SJSA1 (cell line): ENCODE measurements around the gene IER5. TPM values are rescaled to one million over a fixed set of nuclear protein-coding genes. Genes with fewer than 3 reads are reported as not detected.
"Not testable (repeated sequence)": the region's sequence is repeated elsewhere in the genome, so short reads cannot be mapped to it uniquely, and the experiment has no call there.

Experiments used
- DNase-seq, 2 experiments: peaks; one replicate each; pipeline ENCODE4 v3.0.0-alpha.2; 2015 to 2020; ENCODE audit warnings: low spot score in 2 of 2, low read depth in 1 of 2
- H3K27ac ChIP-seq: fragments of 250-450 bp; sonication (Bioruptor Pico); 2 replicates; pipeline ENCODE4 v1.5.1; 2020; ENCODE audit warnings: mild to moderate bottlenecking, moderate library complexity
- H3K27me3 ChIP-seq: fragments of 250-450 bp; sonication (Bioruptor Pico); replicated peaks from 2 replicates; pipeline ENCODE4 v1.5.1; 2020; ENCODE audit warnings: mild to moderate bottlenecking, moderate library complexity
- H3K36me3 ChIP-seq: fragments of 250-450 bp; sonication (Bioruptor Pico); 2 replicates; pipeline ENCODE4 v1.5.1; 2020; ENCODE audit warnings: mild to moderate bottlenecking
- H3K4me1 ChIP-seq: fragments of 250-450 bp; sonication (Bioruptor Pico); replicated peaks from 2 replicates; pipeline ENCODE4 v1.6.1; 2021; ENCODE audit warnings: mild to moderate bottlenecking
- H3K4me3 ChIP-seq: fragments of 250-450 bp; sonication (Bioruptor Pico); 2 replicates; pipeline ENCODE4 v1.5.1; 2020; ENCODE audit warnings: mild to moderate bottlenecking
- H3K9me3 ChIP-seq: fragments of 250-450 bp; sonication (Bioruptor Pico); replicated peaks from 2 replicates; pipeline ENCODE4 v1.5.1; 2020; ENCODE audit warnings: mild to moderate bottlenecking
- total RNA-seq: library from RNA; depleted of rRNA; stranded (reverse); fragments of >200 nt; shearing (Covaris generic); gene quantifications from 2 replicates; pipeline ENCODE4 v1.2.3, GENCODE V29; 2014; rRNA removed

Gene IER5
- 67.6 and 76.5 TPM in 2 replicates for total RNA-seq

DNA sequence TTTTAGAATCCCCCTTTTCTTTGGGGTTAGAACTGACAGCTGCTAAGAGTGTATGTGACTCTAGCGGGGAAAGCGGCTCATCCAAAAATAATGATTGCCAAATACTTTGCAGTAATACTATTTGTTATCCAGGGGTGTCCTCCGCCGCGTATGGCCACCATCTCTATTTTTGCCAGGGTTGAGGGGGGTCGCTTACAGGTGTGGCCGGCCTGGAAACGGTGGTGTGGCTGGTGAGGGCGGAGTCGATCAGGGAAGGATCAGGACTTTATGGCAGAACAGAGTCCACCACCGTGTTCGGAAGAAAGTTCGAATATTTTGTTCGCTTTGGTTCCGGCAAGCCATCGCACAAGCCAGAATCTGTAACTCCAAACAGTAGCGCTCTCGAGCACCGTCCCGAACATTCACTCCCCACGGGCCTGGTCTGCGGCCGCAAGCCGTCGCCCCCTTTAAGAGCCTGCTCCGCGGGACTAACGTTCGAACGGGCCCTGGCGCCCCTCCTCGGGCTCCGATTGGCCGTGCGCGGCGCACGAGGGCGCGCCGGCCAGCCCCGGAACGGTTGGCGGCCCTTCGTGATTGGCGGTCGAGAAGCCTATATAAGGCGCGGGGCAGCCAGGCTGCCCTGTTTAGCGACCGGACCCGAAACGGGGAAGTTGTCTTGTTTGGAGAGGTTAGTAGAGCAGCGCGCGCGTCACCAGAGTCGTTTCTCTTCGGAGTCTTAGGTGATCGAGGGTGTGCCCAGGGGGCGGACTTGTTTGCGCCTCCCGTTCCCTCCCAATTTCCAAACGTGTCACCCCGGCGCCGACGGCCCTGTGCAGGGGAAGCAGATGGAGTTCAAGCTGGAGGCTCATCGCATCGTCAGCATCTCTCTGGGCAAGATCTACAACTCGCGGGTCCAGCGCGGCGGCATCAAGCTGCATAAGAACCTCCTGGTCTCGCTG lies at the start of gene IER5:
TSS of gene IER5 (plus strand) at position 622 of the 938 bp plus-strand sequence. CDS start at position 825, 203 bp downstream.
- Histone ChIP-seq H3K36me3 (peaks cover 48% of the 10 kb centered on the region), H3K27ac (peak within 1 kb of the TSS; percentile 43), H3K4me1 (peaks cover 45% of the 10 kb centered on the region), H3K4me3 (peak within 1 kb of the TSS; percentile 86), H3K9me3 (no peaks in the 10 kb centered on the region), H3K27me3 (no peaks in the 10 kb centered on the region)
- DNase-seq: peak; percentile 98

DNA sequence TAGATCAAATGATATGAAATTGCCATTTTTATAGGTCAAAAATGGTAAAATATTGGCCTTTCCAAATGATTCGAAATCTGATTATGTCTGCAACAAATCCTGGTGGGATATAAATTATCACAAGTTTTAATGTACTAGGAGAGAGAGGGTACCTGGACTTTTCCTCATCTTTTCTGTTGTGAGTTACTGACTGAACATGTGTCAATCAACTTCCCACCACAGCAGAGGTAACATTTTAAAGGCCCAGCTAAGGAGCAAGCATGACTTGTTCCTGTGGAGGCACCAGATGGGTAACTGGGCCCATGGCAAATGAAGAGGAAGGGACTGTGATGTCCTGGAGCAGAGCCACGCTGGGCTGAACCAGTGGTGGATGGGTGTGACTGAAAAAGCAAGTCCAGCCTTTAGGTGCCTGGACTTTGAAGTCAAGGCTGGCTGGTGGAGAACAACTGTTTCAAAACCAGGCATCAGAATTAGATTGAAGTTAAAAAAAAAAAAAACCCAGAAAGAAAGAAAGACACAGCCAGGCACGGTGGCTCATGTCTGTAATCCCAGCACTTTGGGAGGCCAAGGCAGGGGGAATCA lies 48.1 kb upstream of the IER5 start:
- Histone ChIP-seq H3K36me3 (no peaks in the 10 kb centered on the region), H3K27me3 (no peaks in the 10 kb centered on the region), H3K27ac (no peak overlapping the region), H3K4me3 (no peak overlapping the region), H3K9me3 (no peaks in the 10 kb centered on the region), H3K4me1 (peaks cover 5% of the 10 kb centered on the region)
- no peak for DNase-seq

DNA sequence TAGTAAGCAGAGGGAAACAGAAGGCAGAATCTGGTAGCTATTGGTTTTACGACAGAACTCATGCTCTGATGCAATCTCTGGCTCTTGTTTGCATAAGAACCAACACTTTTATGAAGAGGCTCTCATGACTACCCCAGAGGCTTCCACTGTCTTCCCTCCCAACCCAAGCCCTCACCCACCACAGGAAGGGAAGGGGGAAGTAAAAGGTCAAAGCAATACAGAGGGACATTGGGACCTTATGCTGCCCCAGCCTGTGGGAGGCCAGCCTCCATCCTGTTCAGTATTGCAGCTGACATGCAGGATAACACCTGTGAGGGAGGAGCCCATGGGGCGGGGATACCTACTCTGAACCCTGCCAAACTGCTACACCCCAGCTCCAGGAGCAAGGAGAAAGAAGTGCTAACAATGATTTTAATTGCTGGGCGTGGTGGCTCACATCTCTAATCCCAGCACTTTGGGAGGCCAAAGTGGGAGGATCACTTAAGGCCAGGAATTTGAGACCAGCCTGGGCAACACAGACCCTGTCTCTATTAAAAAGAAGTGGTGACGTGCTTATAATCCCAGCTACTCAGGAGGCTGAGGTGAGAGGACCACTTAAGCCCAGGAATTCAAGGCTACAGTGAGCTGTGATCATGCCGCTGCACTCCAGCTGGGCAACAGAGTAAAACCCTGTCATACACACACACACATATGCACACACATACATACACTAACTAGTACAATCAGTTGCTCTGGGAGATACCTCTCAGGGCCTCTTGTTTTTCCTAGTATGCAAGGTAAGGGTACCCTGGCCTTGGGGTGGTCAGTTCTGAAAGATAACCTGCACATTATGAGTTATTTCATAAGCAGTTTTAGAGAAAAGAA lies 45.2 kb upstream of the IER5 start:
- Histone ChIP-seq H3K36me3 (no peaks in the 10 kb centered on the region), H3K27me3 (no peaks in the 10 kb centered on the region), H3K9me3 (no peaks in the 10 kb centered on the region), H3K4me3 (no peak overlapping the region), H3K27ac (no peak overlapping the region), H3K4me1 (peaks cover 5% of the 10 kb centered on the region)
- DNase-seq: no peak

DNA sequence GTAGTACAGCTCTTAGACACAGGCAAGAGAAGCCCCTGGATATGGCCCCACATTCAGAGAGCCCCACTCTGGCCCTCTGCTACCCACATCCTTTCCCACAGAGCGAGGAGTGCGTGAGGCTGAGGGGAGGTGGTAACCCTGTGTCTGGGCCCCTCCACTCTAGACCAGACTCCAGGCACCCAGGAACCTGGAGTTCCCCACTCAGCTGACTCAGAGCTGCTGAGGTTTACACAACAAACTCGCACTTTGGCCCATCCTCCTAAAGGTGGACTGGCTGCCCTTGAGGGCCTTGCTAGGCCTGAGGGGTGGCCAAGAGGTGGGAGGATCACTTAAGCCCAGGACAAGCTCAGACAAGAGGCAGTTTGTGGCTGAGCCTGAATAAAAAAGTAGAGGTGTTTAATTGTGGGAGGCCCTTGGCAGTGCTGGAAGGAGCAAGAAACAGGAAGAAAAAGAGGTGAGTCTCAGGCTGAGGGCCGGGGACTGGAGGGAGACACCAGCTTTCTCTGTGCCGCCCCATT lies 44.0 kb upstream of the IER5 start:
- no peak overlapping the region for H3K27ac ChIP-seq
- H3K36me3 ChIP-seq: no peaks in the 10 kb centered on the region
- H3K4me1 ChIP-seq: peaks cover 5% of the 10 kb centered on the region
- no peak for DNase-seq
- no peaks in the 10 kb centered on the region for H3K9me3 ChIP-seq
- H3K4me3 ChIP-seq: no peak overlapping the region
- H3K27me3 ChIP-seq: no peaks in the 10 kb centered on the region

DNA sequence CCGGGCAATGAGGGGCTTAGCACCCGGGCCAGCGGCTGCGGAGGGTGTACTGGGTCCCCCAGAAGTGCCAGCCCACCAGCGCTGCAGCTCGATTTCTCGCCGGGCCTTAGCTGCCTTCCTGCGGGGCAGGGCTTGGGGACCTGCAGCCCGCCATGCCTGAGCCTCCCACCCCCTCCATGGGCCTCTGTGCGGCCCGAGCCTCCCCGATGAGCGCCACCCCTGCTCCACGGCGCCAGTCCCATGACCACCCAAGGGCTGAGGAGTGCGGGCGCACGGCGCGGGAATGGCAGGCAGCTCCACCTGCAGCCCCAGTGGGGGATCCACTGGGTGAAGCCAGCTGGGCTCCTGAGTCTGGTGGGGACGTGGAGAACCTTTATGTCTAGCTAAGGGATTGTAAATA lies 42.6 kb upstream of the IER5 start:
- H3K4me1 ChIP-seq, DNase-seq, H3K27ac ChIP-seq, H3K36me3 ChIP-seq, H3K4me3 ChIP-seq, H3K27me3 ChIP-seq, H3K9me3 ChIP-seq: not testable (repeated sequence)

DNA sequence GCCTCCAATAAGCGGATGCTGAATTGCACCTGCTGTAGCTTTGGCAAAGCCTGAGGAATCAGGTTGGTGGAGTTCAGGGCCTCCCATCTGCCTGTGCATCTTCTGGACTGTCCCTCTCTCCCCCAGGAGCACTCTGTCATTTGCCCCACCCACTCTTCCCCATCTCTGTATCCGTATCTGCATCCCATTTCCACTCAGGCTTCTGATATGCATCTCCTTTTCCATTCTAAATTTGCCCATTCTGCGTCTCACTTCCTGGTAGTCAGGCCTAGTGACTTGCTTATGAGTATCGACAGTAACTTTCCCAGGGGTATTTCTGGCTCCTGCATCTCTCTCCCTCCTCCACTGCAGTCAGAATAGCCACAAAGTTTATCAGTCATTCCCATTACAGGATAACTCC lies 39.1 kb upstream of the IER5 start:
- H3K4me3 ChIP-seq: no peak overlapping the region
- H3K27ac ChIP-seq: no peak overlapping the region
- no peaks in the 10 kb centered on the region for H3K27me3 ChIP-seq
- H3K36me3 ChIP-seq: no peaks in the 10 kb centered on the region
- no peak for DNase-seq
- peaks cover 3% of the 10 kb centered on the region for H3K4me1 ChIP-seq
- no peaks in the 10 kb centered on the region for H3K9me3 ChIP-seq

DNA sequence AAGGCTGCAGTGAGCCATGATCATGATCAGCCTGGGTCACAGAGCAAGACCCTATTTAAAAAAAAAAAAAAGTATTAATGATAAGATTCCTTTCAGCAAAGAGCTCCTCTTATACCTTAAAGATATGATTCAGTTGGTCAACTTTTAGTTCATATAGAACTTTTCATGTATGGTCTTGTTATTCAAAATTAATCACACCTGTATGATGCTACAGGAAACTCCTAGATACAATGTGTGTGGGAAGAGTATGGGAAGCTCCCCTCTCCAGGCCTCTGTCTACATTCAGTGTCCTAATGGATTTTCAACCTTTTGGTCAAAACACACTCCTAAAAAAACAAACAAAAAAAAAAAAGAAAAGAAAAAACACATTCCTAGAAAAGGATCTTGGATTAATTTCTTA lies 37.6 kb upstream of the IER5 start:
- no peak overlapping the region for H3K27ac ChIP-seq
- H3K9me3 ChIP-seq: no peaks in the 10 kb centered on the region
- no peak for DNase-seq
- H3K27me3 ChIP-seq: no peaks in the 10 kb centered on the region
- no peaks in the 10 kb centered on the region for H3K4me1 ChIP-seq
- no peaks in the 10 kb centered on the region; the same call in 1 of the 2 replicates for H3K36me3 ChIP-seq
- no peak overlapping the region for H3K4me3 ChIP-seq

DNA sequence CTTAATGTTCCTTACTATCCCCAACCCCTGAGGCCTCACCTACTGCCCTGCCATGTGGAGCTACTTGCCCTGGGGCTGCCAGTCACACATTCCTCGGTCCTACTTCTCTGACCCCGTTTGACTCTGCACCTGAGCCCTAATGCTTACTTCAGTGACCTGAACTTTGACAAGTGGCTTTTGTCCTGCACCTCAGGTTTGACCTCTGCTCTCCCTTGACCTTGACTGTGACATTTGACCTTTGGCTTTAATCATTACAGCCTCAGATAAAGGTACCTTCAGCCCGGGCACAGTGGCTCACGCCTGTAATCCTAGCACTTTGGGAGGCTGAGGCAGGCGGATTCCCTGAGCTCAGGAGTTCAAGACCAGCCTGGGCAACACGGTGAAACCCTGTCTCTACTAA lies 31.9 kb upstream of the IER5 start:
- DNase-seq: no peak
- Histone ChIP-seq H3K27me3 (no peaks in the 10 kb centered on the region), H3K27ac (no peak overlapping the region), H3K4me3 (no peak overlapping the region), H3K36me3 (no peaks in the 10 kb centered on the region; the same call in 1 of the 2 replicates), H3K4me1 (no peaks in the 10 kb centered on the region), H3K9me3 (no peaks in the 10 kb centered on the region)

DNA sequence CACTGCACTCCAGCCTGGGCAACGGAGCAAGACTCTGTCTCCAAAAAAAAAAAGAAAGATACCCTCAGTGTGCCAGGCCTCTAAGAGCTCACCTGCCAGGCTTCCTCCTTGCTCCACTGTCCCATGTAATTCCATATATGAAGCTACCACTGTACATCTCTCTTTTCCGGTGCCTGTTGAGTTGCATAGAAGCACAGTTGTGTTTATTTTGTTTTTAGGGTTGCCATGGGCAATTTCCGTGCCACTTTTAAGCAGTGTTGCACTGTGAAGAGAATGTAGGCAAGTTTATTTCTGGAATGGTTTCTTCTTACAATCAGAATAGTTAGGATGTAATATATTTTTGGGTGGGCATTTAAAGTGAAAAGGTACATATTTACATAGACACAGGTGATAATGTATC lies 31.4 kb upstream of the IER5 start:
- no peak overlapping the region for H3K4me3 ChIP-seq
- H3K27me3 ChIP-seq: no peaks in the 10 kb centered on the region
- DNase-seq: no peak
- no peak overlapping the region for H3K27ac ChIP-seq
- H3K4me1 ChIP-seq: peaks cover under 1% of the 10 kb centered on the region
- no peaks in the 10 kb centered on the region; the same call in 1 of the 2 replicates for H3K36me3 ChIP-seq
- no peaks in the 10 kb centered on the region for H3K9me3 ChIP-seq

DNA sequence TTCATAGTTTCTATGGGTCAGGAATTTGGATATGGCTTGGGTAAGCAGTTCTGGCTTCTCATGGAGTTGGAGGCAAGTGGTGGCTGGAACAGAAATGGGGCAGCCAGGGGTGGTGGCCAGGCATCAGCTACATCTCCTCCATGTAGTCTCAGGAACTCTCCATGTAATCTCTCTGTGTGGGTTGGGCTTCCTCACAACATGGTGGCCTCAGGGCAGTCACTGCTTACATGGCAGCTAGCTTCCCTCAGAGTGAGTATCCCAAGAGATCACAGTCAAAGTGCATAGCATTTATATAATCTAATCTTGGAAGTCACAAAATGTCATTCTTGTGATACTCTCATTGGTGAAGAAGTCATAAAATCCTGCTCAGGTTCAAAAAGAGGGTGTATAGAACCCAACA lies 29.1 kb upstream of the IER5 start:
- Histone ChIP-seq H3K27me3 (no peaks in the 10 kb centered on the region), H3K4me1 (peaks cover 12% of the 10 kb centered on the region), H3K9me3 (no peaks in the 10 kb centered on the region), H3K27ac (no peak overlapping the region), H3K36me3 (no peaks in the 10 kb centered on the region; the same call in 1 of the 2 replicates), H3K4me3 (no peak overlapping the region)
- DNase-seq: no peak

DNA sequence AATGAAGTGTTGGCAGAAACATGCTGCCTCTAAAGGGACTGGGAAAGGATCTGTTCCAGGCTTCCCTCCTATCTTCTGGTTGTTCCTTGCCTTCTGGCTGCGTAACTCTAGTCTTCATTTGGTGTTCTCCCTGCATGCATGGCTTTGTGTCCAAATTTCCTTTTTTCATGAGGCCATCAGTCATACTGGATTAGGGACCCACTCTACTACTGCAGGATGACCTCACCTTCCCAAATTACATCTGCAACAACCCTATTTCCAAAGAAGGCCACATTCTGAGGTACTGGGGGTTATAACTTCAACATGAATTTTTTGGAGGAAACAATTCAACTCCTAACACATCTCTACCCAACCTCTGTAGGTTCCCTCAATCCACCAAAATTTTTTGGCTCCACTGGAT lies 28.4 kb upstream of the IER5 start:
- Histone ChIP-seq H3K36me3 (no peaks in the 10 kb centered on the region; the same call in 1 of the 2 replicates), H3K27ac (no peak overlapping the region), H3K27me3 (no peaks in the 10 kb centered on the region), H3K9me3 (no peaks in the 10 kb centered on the region), H3K4me3 (no peak overlapping the region), H3K4me1 (peaks cover 12% of the 10 kb centered on the region)
- no peak for DNase-seq

DNA sequence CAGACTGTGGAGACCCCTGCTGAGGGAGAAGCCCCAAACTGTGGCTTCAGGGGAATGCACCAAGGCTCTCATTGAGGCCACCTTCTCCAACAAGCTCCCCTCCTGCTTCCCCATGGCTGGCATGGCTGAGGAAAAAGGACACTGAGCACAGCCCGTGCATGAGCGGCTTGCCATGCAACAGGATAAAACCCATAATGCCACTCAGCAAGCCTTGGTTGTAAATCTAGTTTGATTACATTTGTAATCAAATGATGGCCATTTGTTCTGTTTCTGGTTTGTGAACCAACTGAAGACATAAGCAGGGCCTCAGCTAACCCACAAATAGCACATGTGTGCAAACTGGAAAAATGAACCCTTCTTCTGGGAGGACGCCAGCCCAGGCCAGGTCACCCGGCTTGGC lies 27.6 kb upstream of the IER5 start:
- H3K4me3 ChIP-seq, H3K9me3 ChIP-seq, H3K36me3 ChIP-seq, DNase-seq, H3K27ac ChIP-seq, H3K27me3 ChIP-seq: not testable (repeated sequence)
- peaks cover 12% of the 10 kb centered on the region for H3K4me1 ChIP-seq

DNA sequence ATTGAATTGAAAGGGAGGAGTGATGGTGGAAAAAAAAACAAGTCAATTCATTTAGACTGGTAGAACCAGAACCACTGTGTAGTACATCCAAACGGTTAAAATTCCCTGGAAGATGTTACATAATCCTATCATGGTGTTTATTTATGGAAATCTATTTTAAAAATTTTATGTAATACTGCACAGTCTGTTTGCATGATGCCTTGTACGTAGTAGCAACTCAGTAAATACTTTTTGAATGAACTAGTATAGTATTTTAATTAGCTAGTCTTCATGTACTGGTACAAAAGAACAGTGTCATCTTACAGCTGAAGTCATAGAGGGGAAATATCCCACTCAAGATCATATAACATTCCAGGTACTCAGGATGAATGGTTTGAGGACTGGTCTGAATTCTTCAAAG lies 27.0 kb upstream of the IER5 start:
- no peak overlapping the region for H3K27ac ChIP-seq

More for the DNA sequence above, 27.0 kb upstream of the IER5 start:
- no peak for DNase-seq
- Histone ChIP-seq H3K36me3 (no peaks in the 10 kb centered on the region), H3K9me3 (no peaks in the 10 kb centered on the region), H3K4me1 (peaks cover 12% of the 10 kb centered on the region), H3K4me3 (no peak overlapping the region), H3K27me3 (no peaks in the 10 kb centered on the region)
